ENCODE results near the gene PI4KA. TPM values are rescaled to one million over a fixed set of nuclear protein-coding genes. Genes with fewer than 3 reads are reported as not detected.

The PI4KA gene
- total RNA-seq, 4 donors from 2014 or later: 76.5 to 164 (median 115) TPM

GRCh38 chr22:20810645-20811044 is 48.0 kb downstream of the PI4KA start:
- Histone ChIP-seq H3K4me3 (no peak overlapping the region), H3K4me1 (no peaks in the 10 kb centered on the region), H3K27me3 (no peaks in the 10 kb centered on the region), H3K9me3 (no peaks in the 10 kb centered on the region), H3K27ac (no peak overlapping the region), H3K36me3 (peaks cover 0 to 97% (median 4%) of the 10 kb centered on the region in 3 donors)
- no peak for DNase-seq (ENCODE audit: low spot score in 2 of 2)
- TF ChIP-seq POLR2A (IDR thresholded peaks at IDR 0.05): no peak
- TF ChIP-seq, protein P1, sequence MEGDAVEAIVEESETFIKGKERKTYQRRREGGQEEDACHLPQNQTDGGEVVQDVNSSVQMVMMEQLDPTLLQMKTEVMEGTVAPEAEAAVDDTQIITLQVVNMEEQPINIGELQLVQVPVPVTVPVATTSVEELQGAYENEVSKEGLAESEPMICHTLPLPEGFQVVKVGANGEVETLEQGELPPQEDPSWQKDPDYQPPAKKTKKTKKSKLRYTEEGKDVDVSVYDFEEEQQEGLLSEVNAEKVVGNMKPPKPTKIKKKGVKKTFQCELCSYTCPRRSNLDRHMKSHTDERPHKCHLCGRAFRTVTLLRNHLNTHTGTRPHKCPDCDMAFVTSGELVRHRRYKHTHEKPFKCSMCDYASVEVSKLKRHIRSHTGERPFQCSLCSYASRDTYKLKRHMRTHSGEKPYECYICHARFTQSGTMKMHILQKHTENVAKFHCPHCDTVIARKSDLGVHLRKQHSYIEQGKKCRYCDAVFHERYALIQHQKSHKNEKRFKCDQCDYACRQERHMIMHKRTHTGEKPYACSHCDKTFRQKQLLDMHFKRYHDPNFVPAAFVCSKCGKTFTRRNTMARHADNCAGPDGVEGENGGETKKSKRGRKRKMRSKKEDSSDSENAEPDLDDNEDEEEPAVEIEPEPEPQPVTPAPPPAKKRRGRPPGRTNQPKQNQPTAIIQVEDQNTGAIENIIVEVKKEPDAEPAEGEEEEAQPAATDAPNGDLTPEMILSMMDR (IDR thresholded peaks at IDR 0.05): no peak
- WGBS, 2 donors: 90 to 93% methylated on average over 9 of the region's 9 CpGs

DNA sequence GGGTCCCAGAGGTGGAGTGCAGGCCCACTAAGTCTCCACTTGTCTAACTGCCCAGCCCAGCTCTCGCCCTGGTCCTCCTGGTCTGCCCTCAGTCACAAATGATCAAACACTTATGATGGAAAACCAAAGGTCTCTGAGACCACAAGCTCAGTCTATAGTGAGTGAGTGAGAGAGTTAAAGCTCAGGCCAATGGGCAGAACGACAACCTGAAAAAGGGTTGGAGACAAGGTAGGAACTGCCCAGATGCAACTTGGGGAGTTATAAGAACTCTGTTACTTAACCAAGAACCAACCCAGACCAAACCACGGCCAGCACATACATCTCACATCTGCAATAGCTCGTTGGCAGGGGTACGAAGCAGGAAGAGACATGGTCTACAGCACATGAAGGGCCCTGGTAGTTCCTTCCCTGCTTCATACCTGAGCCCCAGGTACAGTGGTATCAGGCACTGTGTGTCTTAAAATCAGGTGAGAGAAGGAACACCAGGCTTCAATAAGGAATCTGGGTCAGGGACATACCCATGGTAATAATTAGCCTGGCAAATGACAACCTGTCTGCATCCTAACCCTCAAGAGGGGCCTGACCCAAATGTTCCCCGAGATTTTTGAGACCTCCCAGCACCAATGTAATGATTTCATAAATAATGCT is 48.9 kb downstream of the PI4KA start:
- TF ChIP-seq, protein P1 (IDR thresholded peaks at IDR 0.05): no peak
- peaks cover 0 to 95% (median 7%) of the 10 kb centered on the region in 3 donors for H3K36me3 ChIP-seq
- no peak overlapping the region for H3K27ac ChIP-seq
- WGBS, 2 donors: 88 to 92% methylated on average over 6 of the region's 6 CpGs
- no peaks in the 10 kb centered on the region for H3K27me3 ChIP-seq
- H3K4me3 ChIP-seq: no peak overlapping the region
- H3K9me3 ChIP-seq: no peaks in the 10 kb centered on the region
- DNase-seq (ENCODE audit: low spot score in 2 of 2): no peak
- H3K4me1 ChIP-seq: no peaks in the 10 kb centered on the region

DNA sequence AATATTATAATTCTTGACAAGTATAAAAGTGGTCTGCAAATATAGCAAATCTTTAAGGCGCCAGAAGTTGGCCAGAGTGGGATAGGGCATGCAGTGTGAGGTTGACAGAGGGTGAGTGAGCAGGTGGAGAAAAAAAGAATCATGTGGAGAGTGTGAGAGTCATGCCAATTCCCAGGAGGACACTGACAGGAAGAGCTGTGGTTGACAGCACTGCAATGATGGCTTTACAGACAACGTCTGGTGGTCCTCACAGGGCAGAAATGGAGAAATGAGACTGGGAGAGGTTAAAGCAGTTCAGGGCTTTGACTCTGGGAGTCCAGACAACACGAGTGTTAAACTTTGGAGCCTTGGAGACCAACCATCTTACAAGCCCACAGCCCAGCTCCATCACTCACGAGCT is 49.8 kb downstream of the PI4KA start:
- H3K36me3 ChIP-seq: peaks cover 0 to 95% (median 15%) of the 10 kb centered on the region in 3 donors
- WGBS, 2 donors: 81 to 87% methylated on average over 4 of the region's 4 CpGs
- TF ChIP-seq EP300 (IDR thresholded peaks at IDR 0.05): no peak
- TF ChIP-seq, protein P1 (IDR thresholded peaks at IDR 0.05): no peak
- no peak for TF ChIP-seq POLR2A (IDR thresholded peaks at IDR 0.05)
- no peak for DNase-seq (ENCODE audit: low spot score in 2 of 2)
- H3K9me3 ChIP-seq: no peaks in the 10 kb centered on the region
- no peaks in the 10 kb centered on the region for H3K27me3 ChIP-seq
- H3K4me3 ChIP-seq: no peak overlapping the region
- H3K27ac ChIP-seq: no peak overlapping the region
- H3K4me1 ChIP-seq: no peaks in the 10 kb centered on the region

DNA sequence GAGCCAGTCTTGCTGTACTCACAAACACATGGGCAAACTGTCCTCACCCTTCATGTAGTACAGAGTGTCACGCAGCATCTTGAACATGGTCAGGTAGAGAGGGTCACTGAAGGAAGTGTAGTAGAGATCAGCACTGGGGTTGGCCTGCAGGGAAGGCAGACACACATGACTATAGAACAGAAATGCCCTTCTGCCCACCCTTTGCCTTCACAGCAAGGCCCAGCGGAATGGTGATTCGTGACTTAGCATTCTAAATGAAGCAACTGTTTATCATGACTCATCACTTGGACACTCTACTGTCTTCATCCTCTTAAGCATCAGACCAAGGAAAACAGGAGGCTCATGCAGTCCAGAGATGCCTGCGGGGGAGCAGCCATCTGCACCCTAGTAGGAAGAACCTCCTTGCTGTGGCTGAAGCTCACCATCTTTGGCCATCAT is 51.3 kb downstream of the PI4KA start:
- Histone ChIP-seq H3K9me3 (no peaks in the 10 kb centered on the region), H3K4me1 (no peaks in the 10 kb centered on the region), H3K27me3 (no peaks in the 10 kb centered on the region), H3K27ac (no peak overlapping the region), H3K4me3 (no peak overlapping the region), H3K36me3 (peaks cover 0 to 95% (median 26%) of the 10 kb centered on the region in 3 donors)
- 70 to 77% methylated on average over 4 of the region's 4 CpGs for WGBS, 2 donors
- no peak for TF ChIP-seq POLR2A (IDR thresholded peaks at IDR 0.05)
- TF ChIP-seq, protein P1 (IDR thresholded peaks at IDR 0.05): no peak
- no peak for TF ChIP-seq EP300 (IDR thresholded peaks at IDR 0.05)
- DNase-seq (ENCODE audit: low spot score in 2 of 2): no peak

DNA sequence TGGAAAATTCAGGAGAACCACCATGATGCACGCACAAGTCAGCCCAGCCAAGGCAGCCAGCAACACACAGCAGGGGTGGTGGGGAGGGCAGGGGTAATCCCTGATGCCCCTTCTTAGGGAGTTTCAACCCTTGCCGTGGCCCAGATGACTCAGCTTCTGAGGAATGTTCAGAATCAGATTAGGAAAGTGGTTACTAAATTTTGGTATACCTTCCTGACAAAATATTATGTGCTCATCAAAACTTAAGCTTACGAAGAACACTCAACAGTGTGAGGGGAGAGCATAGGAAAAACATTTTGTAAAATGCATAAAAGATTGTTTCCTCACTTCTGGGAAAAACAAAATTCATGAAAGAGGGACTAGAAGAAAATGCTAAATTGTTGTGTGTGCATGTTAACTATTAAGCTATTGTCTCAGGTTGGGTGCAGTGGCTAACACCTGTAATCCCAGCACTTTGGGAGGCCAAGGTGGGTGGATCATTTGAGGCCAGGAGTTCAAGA is 52.6 kb downstream of the PI4KA start:
- Histone ChIP-seq H3K4me3 (no peak overlapping the region), H3K36me3 (peaks cover 6 to 97% (median 33%) of the 10 kb centered on the region in 3 donors), H3K27ac (no peak overlapping the region), H3K9me3 (no peaks in the 10 kb centered on the region), H3K27me3 (no peaks in the 10 kb centered on the region), H3K4me1 (no peaks in the 10 kb centered on the region)
- DNase-seq (ENCODE audit: low spot score in 2 of 2): no peak
- TF ChIP-seq, protein P1 (IDR thresholded peaks at IDR 0.05): no peak
- TF ChIP-seq EP300 (IDR thresholded peaks at IDR 0.05) (no peak), POLR2A (IDR thresholded peaks at IDR 0.05) (no peak)
- 76 to 82% methylated on average over 3 of the region's 3 CpGs for WGBS, 2 donors

Measured in tibial nerve (tissue), 4 donors.